ENCODE measurements around the gene EPHB2. TPM values are rescaled to one million over a fixed set of nuclear protein-coding genes. Genes with fewer than 3 reads are reported as not detected.

EPHB2 gene
- total RNA-seq, 6 experiments from 2014 or later, result 0.24 to 1.8 (median 0.62) TPM

DNA sequence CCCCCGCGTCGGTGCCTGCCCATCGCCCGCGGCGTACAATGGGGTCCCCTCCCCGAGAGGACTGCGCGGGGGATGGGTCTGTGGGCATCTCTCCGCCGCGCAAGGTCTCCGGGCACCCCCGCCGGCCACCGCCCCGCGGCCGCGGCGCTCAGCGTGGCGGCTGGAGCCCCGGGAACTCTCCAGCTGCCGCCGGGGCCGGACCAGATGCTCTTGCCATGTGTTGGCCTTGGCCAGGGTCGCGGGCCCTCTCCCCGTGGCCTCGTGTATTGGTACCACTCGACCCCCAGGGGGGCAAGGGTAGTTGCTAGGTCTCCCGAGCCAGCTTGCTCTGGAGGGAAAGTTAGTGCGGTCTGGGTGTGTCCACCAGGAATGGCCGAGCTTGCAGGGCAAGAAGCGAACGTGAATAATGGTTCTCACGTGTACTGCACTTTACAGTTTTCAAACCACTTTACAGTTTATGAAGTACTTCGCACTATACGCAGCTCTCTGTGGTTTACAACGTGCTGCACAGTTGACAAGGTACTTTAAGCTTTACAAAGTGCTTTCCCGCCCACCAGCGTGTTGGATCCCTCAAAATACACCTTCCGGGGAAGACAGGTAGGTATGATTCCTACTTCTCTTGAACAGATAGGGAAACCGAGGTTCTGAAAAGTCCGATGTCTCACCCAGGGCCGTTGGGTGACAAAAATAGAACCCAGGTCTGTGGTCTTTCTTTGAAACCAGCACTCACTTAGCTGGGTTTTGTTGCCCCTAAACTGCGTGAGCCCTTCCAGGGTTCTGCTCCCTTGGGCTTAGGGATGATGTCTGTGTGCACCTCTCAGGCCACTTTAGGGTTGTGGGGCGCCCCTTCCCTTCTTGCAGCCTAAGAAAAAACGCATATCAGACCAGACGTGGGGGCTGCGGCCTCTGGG, 1.2 kb downstream of the EPHB2 start:
- WGBS (ENCODE audit: insufficient coverage, low coverage, low lambda C conversion rate, missing lambda C conversion rate), result 37% methylated on average over 27 of the region's 53 CpGs

DNA sequence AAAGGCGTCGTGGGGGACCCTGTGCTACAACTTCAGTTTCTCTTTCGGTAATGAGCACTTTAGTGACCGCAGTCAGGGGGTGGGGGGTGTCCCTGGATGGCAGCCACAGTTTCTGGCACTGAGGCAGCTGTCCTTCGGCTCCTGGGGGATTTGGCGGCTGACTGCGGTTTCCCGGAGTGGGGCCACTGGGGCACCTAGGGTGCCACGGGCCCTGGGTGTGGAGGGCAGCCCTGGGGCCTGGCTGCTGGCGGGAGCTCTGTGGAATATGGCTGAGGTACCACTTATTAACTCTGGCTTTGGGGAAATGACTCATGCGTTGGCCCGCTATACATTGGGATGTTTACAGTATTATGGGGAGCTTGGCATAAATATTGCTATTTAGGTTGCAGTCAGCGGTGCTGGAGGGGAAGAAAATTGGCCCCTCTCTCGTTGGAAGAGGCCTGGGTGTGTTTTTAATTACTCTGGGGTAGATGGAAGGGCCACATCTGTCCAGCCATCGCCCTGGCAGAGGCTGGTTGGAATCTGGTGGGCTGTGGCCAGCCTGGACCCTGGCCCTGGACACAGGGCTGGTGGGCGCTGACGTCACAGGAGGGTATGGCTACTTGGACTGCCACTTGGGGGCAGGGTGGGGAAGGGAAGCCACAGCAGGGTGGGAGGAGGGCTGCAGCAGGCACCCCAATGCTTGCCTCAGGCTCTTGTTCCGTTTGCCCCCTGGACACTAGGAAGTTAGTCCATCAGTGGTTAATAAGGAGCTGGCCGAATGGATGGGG, 2.0 kb downstream of the EPHB2 start:
- H3K4me1 ChIP-seq, result peaks cover 0 to 11% (median 0%) of the 10 kb centered on the region in 4 donors
- 69% methylated on average over 9 of the region's 19 CpGs for WGBS (ENCODE audit: insufficient coverage, low coverage, low lambda C conversion rate, missing lambda C conversion rate)
- TF ChIP-seq, protein P1, sequence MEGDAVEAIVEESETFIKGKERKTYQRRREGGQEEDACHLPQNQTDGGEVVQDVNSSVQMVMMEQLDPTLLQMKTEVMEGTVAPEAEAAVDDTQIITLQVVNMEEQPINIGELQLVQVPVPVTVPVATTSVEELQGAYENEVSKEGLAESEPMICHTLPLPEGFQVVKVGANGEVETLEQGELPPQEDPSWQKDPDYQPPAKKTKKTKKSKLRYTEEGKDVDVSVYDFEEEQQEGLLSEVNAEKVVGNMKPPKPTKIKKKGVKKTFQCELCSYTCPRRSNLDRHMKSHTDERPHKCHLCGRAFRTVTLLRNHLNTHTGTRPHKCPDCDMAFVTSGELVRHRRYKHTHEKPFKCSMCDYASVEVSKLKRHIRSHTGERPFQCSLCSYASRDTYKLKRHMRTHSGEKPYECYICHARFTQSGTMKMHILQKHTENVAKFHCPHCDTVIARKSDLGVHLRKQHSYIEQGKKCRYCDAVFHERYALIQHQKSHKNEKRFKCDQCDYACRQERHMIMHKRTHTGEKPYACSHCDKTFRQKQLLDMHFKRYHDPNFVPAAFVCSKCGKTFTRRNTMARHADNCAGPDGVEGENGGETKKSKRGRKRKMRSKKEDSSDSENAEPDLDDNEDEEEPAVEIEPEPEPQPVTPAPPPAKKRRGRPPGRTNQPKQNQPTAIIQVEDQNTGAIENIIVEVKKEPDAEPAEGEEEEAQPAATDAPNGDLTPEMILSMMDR (IDR thresholded peaks at IDR 0.05), result no peak
- no peak for TF ChIP-seq POLR2A (IDR thresholded peaks at IDR 0.05)
- no peak overlapping the region for H3K27ac ChIP-seq
- DNase-seq (no peak), ATAC-seq (no peak)
- no peaks in the 10 kb centered on the region for H3K27me3 ChIP-seq
- intact Hi-C loops (cut with DNase I), result no loop called here
- no peak overlapping the region for H3K4me3 ChIP-seq
- H3K36me3 ChIP-seq, result no peaks in the 10 kb centered on the region
- no peaks in the 10 kb centered on the region for H3K9me3 ChIP-seq

More for the DNA sequence above, 1.2 kb downstream of the EPHB2 start:
- intact Hi-C loops (cut with DNase I), result no loop called here
- ATAC-seq (no peak), DNase-seq (no peak)
- Histone ChIP-seq H3K27me3 (no peaks in the 10 kb centered on the region), H3K9me3 (no peaks in the 10 kb centered on the region), H3K36me3 (no peaks in the 10 kb centered on the region), H3K4me3 (peak overlapping the region; percentile 11 to 29 (median 20)), H3K27ac (no peak overlapping the region), H3K4me1 (peaks cover 0 to 11% (median 0%) of the 10 kb centered on the region in 4 donors)
- TF ChIP-seq, protein P1 (IDR thresholded peaks at IDR 0.05), result no peak
- no peak for TF ChIP-seq POLR2A (IDR thresholded peaks at IDR 0.05)

DNA sequence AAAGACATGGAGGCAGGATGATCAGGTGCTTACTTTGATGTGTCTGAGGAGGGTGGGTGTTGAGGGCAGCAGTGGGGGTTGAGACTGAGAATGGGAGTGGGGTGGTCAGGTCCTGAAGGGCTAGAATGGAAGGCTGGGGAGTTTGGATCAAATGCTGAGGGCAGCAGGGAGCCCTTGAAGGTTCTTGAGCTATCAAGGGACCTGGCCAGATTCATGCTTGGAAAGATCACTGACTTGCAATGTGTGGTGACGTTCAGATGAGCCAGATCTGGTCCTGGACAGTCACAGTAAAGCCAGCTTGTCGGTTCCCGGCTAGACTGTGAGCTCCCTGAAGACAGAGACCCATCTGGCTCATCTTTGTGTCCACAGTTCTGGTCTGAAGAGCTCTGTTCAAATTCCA, 3.8 kb downstream of the EPHB2 start:
- WGBS (ENCODE audit: insufficient coverage, low coverage, low lambda C conversion rate, missing lambda C conversion rate), result no CpG with 5 or more reads among the region's 3 CpGs
- Histone ChIP-seq H3K4me3 (no peak overlapping the region), H3K4me1 (peaks cover 0 to 11% (median 0%) of the 10 kb centered on the region in 4 donors), H3K27me3 (no peaks in the 10 kb centered on the region), H3K27ac (no peak overlapping the region), H3K9me3 (no peaks in the 10 kb centered on the region), H3K36me3 (no peaks in the 10 kb centered on the region)
- ATAC-seq (no peak), DNase-seq (no peak)
- intact Hi-C loops (cut with DNase I), result no loop called here
- TF ChIP-seq, protein P1 (IDR thresholded peaks at IDR 0.05), result no peak
- no peak for TF ChIP-seq POLR2A (IDR thresholded peaks at IDR 0.05)

DNA sequence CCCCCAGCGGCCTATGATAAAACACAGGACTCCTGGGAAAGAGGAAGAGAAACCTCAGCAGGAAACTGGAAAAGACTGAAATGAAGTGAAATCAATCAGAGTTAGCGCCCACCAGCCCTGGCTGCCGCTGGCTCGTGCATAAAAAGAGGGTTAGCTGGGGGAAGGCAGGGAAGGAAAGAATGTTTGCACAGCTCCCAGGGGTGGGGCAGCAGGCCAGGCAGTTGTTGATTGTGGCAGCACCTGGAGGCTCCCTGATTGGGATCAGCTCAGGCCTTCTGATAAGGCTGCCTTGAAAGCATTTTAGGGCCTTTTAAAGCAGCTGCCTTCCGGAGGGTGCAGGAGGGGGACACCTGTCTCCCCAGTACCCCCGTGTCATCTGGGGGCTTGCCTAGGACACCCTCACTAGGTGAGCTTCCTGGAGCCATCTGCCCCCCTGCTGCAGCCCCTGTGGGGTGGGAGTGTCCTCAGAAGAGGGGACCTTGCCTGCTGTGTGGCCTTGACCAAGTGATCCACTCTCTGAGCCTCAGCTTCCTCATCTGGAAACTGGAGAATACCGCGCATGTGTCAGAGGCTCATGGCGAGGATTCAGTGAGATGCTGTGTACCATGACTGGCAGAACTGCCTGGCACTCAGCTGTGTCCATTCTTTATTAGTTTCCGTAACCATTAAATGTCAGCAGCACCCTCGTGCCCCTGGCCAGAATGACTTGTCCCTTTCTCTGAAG, 6.6 kb downstream of the EPHB2 start:
- Histone ChIP-seq H3K4me3 (no peak overlapping the region), H3K27ac (no peak overlapping the region), H3K4me1 (no peaks in the 10 kb centered on the region), H3K36me3 (no peaks in the 10 kb centered on the region), H3K27me3 (no peaks in the 10 kb centered on the region), H3K9me3 (no peaks in the 10 kb centered on the region)
- ATAC-seq (peak in 2 of 4 donors; percentile 8 to 29), DNase-seq (no peak)
- 51% methylated on average over 7 of the region's 11 CpGs for WGBS (ENCODE audit: insufficient coverage, low coverage, low lambda C conversion rate, missing lambda C conversion rate)
- intact Hi-C loops (cut with DNase I), result loop anchor here in 1 of 2 donors (5.0 kb wide), 1 partner anchor 1325 kb away; no protein-coding TSS in a partner anchor
- TF ChIP-seq POLR2A (IDR thresholded peaks at IDR 0.05), result no peak
- TF ChIP-seq, protein P1 (IDR thresholded peaks at IDR 0.05), result no peak
